Panc1 (cell line): ENCODE results near the gene PDE4A. TPM values are rescaled to one million over a fixed set of nuclear protein-coding genes. Genes with fewer than 3 reads are reported as not detected.
"Not testable (repeated sequence)": the region's sequence is repeated elsewhere in the genome, so short reads cannot be mapped to it uniquely, and the experiment has no call there.

Experiments
- ATAC-seq: fragments of 200-7000 bp; cut with Tn5 transposase; 2 replicates; pipeline ENCODE4 v1.9.1; 2020; ENCODE audit warnings: mild to moderate bottlenecking, moderate library complexity
- BruUV-seq: library from RNA; stranded (reverse); fragments of 400-500 nt; replicated peaks from 2 replicates; lab custom pipeline; 2021; lab: Mats Ljungman, UMichigan
- CTCF ChIA-PET: fragments of 300-600 bp; sonication (Branson Sonifier 250); formaldehyde crosslinking; loops from one replicate; lab custom pipeline; 2022; ENCODE audit warnings: antibody characterized with exemption; lab: Charles Lee
- POLR2A ChIA-PET: fragments of 300-600 bp; sonication (Branson Sonifier 250); formaldehyde crosslinking; loops from one replicate; lab custom pipeline; 2022; ENCODE audit warnings: antibody characterized with exemption; lab: Charles Lee
- DNase-seq: peaks from one replicate; pipeline ENCODE4 v3.0.0-alpha.2; 2010; ENCODE audit warnings: low read depth, low spot score
- H3K27ac ChIP-seq: 2 replicates; pipeline ENCODE4 v1.5.1; 2011; ENCODE audit warnings: mild to moderate bottlenecking, low read length, inconsistent platforms
- H3K27me3 ChIP-seq: fragments of 200-500 bp; sonication (Bioruptor generic); 2 replicates; pipeline ENCODE4 v1.6.0; 2014; ENCODE audit warnings: low read length, inconsistent platforms; ENCODE audit not compliant: control insufficient read depth, insufficient read depth
- H3K36me3 ChIP-seq: fragments of 200-500 bp; sonication (Bioruptor generic); 2 replicates; pipeline ENCODE4 v1.5.1; 2014; ENCODE audit warnings: inconsistent platforms, mild to moderate bottlenecking, low read length, moderate library complexity; ENCODE audit not compliant: control insufficient read depth, insufficient read depth
- H3K4me1 ChIP-seq: 2 replicates; pipeline ENCODE4 v1.5.1; 2011; ENCODE audit warnings: inconsistent platforms, mild to moderate bottlenecking, low read length, moderate library complexity; ENCODE audit not compliant: control insufficient read depth, insufficient read depth
- H3K4me3 ChIP-seq, 2 experiments: 2 replicates each; pipeline ENCODE4 v1.5.1; 2011 to 2012; ENCODE audit warnings: low read depth in 2 of 2, low read length in 2 of 2, mild to moderate bottlenecking in 2 of 2, inconsistent platforms in 1 of 2, moderate library complexity in 1 of 2
- H3K9me3 ChIP-seq: fragments of 200-500 bp; sonication (Bioruptor generic); 2 replicates; pipeline ENCODE4 v1.5.1; 2014; ENCODE audit warnings: low read depth, mild to moderate bottlenecking, inconsistent platforms, low read length, moderate library complexity; ENCODE audit not compliant: control insufficient read depth, insufficient read depth
- POLR2AphosphoS5 ChIP-seq: IDR thresholded peaks from 2 replicates; pipeline ENCODE4 v1.6.1; 2012; ENCODE audit warnings: mild to moderate bottlenecking, low read depth, low read length, moderate library complexity
- SIN3A ChIP-seq: IDR thresholded peaks from 2 replicates; pipeline ENCODE4 v1.6.1; 2012; ENCODE audit warnings: low read depth, mild to moderate bottlenecking, low read length, moderate library complexity, borderline replicate concordance; ENCODE audit not compliant: insufficient read depth
- TCF7L2 ChIP-seq: IDR thresholded peaks from 2 replicates; pipeline ENCODE4 v1.6.1; 2011; ENCODE audit warnings: mild to moderate bottlenecking, low read depth, low read length, inconsistent platforms
- in situ Hi-C: cut with HindIII; loops from 2 replicates; pipeline ENCODE4 v1.10.0; 2016; ENCODE audit warnings: low sequenced_read_pairs, low pct_unique_long_range_greater_than_20kb
- intact Hi-C: fragments of 100-400 bp; cut with micrococcal nuclease; formaldehyde crosslinking; loops from one replicate; pipeline ENCODE4 v1.10.0; 2022; ENCODE audit not compliant: unreplicated experiment
- total RNA-seq: library from RNA; stranded (reverse); gene quantifications from one replicate; pipeline ENCODE4 v1.2.1, GENCODE V29; 2021; ENCODE audit not compliant: unreplicated experiment
- TF ChIP-seq, protein P1 (sequence below), 2 experiments: IDR thresholded peaks; 2 replicates each; pipeline ENCODE4 v1.6.1; 2011 to 2012; ENCODE audit warnings: low read depth in 2 of 2, control low read depth in 1 of 2, low read length in 1 of 2, mild to moderate bottlenecking in 1 of 2, moderate library complexity in 1 of 2; ENCODE audit not compliant: insufficient read depth in 1 of 2
- TF ChIP-seq, protein P2 (sequence below): fragments of 450-650 bp; IDR thresholded peaks from 2 replicates; pipeline ENCODE4 v1.5.1; 2017; ENCODE audit warnings: mild to moderate bottlenecking

The PDE4A gene
- total RNA-seq, 1 experiment from 2014 or later, result 25.8 TPM

DNA sequence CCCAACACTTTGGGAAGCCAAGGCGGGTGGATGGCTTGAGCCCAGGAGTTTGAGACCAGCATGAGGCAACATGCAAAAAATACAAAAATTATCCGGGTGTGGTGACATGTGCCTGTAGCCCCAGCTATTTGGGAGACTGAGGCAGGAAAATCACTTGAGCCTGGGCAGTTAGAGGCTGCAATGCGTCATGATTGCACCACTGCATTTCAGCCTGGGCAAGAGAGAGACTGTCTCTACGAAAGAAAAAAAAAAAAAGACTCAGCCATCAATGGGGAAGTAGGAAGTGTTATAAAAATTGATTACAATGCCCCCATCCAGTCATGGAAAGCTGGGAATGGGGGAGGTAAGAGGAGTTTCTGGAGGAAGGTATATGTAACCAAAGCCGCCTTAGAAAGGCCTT, 45.4 kb upstream of the PDE4A start:
- in situ Hi-C loops, result no loop called here
- ChIA-PET CTCF (no interaction called here), POLR2A (interaction anchor here (0.6 to 0.7 kb wide), 2 partner anchors 50 to 232 kb away, joined by 3 to 6 read pairs; no protein-coding TSS in a partner anchor)
- no peak for ATAC-seq
- no peaks in the 10 kb centered on the region for H3K27me3 ChIP-seq
- H3K4me3 ChIP-seq, result no peak overlapping the region
- no peaks in the 10 kb centered on the region for H3K36me3 ChIP-seq
- no peaks in the 10 kb centered on the region for H3K4me1 ChIP-seq
- TF ChIP-seq, protein P1, sequence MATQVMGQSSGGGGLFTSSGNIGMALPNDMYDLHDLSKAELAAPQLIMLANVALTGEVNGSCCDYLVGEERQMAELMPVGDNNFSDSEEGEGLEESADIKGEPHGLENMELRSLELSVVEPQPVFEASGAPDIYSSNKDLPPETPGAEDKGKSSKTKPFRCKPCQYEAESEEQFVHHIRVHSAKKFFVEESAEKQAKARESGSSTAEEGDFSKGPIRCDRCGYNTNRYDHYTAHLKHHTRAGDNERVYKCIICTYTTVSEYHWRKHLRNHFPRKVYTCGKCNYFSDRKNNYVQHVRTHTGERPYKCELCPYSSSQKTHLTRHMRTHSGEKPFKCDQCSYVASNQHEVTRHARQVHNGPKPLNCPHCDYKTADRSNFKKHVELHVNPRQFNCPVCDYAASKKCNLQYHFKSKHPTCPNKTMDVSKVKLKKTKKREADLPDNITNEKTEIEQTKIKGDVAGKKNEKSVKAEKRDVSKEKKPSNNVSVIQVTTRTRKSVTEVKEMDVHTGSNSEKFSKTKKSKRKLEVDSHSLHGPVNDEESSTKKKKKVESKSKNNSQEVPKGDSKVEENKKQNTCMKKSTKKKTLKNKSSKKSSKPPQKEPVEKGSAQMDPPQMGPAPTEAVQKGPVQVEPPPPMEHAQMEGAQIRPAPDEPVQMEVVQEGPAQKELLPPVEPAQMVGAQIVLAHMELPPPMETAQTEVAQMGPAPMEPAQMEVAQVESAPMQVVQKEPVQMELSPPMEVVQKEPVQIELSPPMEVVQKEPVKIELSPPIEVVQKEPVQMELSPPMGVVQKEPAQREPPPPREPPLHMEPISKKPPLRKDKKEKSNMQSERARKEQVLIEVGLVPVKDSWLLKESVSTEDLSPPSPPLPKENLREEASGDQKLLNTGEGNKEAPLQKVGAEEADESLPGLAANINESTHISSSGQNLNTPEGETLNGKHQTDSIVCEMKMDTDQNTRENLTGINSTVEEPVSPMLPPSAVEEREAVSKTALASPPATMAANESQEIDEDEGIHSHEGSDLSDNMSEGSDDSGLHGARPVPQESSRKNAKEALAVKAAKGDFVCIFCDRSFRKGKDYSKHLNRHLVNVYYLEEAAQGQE (IDR thresholded peaks at IDR 0.05; ENCODE audit: insufficient read depth in 1 of 2, low read depth in 2 of 2, low read length in 1 of 2), result no peak
- TF ChIP-seq TCF7L2 (no peak), POLR2AphosphoS5 (no peak), SIN3A (no peak)
- TF ChIP-seq, protein P2, sequence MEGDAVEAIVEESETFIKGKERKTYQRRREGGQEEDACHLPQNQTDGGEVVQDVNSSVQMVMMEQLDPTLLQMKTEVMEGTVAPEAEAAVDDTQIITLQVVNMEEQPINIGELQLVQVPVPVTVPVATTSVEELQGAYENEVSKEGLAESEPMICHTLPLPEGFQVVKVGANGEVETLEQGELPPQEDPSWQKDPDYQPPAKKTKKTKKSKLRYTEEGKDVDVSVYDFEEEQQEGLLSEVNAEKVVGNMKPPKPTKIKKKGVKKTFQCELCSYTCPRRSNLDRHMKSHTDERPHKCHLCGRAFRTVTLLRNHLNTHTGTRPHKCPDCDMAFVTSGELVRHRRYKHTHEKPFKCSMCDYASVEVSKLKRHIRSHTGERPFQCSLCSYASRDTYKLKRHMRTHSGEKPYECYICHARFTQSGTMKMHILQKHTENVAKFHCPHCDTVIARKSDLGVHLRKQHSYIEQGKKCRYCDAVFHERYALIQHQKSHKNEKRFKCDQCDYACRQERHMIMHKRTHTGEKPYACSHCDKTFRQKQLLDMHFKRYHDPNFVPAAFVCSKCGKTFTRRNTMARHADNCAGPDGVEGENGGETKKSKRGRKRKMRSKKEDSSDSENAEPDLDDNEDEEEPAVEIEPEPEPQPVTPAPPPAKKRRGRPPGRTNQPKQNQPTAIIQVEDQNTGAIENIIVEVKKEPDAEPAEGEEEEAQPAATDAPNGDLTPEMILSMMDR, result no peak
- intact Hi-C loops, result no loop called here
- BruUV-seq, result no TSS peak
- no peak overlapping the region for H3K27ac ChIP-seq
- DNase-seq, result no peak
- H3K9me3 ChIP-seq, result no peaks in the 10 kb centered on the region

DNA sequence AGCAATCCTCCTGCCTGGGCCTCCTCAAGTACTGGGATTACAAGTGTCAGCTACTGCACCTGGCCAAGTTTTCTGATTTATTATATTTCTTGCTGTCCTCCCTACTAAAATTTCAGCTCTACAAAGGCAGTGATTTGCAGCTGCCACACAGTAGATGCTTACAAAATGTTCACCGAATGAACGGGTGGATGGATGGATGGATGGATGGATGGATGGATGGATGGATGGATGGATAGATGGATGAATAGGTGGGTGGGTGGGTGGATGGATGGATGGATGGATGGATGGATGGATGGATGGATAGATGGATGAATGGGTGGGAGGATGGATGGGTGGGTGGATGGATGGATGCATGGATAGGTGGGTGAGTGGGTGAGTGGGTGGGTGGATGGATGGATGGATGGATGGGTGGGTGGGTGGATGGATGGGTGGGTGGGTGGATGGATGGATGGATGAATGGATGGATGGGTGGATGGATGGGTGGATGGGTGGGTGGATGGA, 43.1 kb upstream of the PDE4A start:
- BruUV-seq, POLR2A ChIA-PET, H3K9me3 ChIP-seq: not testable (repeated sequence)

DNA sequence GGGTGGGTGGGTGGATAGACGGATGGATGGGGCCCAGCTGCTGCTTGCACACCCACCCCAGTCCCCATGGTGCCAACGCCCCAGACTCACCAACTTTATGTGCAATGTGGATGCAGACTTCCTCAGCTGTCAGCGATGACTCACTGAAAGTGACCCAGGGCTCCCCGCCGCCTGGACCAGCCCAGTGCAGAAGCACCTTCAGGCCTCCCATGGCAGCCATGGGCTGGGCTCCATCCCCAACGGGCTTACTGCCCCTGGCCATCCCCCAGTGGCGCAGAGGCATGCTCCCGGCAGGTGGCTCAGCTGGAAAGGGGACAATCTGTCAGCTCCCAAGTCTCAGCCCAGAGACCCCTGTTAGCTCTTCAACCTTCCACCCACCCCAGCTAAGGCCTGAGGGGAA, 42.2 kb upstream of the PDE4A start:
- CTCF ChIA-PET, result no interaction called here
- DNase-seq (no peak), ATAC-seq (no peak)
- intact Hi-C loops, result no loop called here
- POLR2A ChIA-PET, result no interaction called here
- BruUV-seq, result no TSS peak
- Histone ChIP-seq H3K4me1 (peaks cover 3% of the 10 kb centered on the region; the same call in 1 of the 2 replicates), H3K27me3 (no peaks in the 10 kb centered on the region), H3K4me3 (no peak overlapping the region), H3K9me3 (no peaks in the 10 kb centered on the region), H3K36me3 (no peaks in the 10 kb centered on the region), H3K27ac (no peak overlapping the region)
- in situ Hi-C loops, result no loop called here
- TF ChIP-seq POLR2AphosphoS5 (no peak), SIN3A (no peak), TCF7L2 (no peak)
- TF ChIP-seq, protein P2, result no peak
- TF ChIP-seq, protein P1 (IDR thresholded peaks at IDR 0.05; ENCODE audit: insufficient read depth in 1 of 2, low read depth in 2 of 2, low read length in 1 of 2), result no peak

More for the DNA sequence above, 43.1 kb upstream of the PDE4A start:
- H3K36me3 ChIP-seq, CTCF ChIA-PET, H3K4me3 ChIP-seq, in situ Hi-C loops, H3K27me3 ChIP-seq, ATAC-seq, H3K27ac ChIP-seq, intact Hi-C loops, DNase-seq, H3K4me1 ChIP-seq: not testable (repeated sequence)
